HFF-Myc (cell line): ENCODE measurements around the gene VPS52.
A peak's percentile ranks its signal among the peaks of the same experiment; 100 is the strongest.

Source experiments
- DNase-seq: peaks from one replicate; pipeline ENCODE4 v3.0.0-alpha.2; 2011; ENCODE audit warnings: low read depth; ENCODE audit errors: extremely low read depth
- H3K4me3 ChIP-seq: replicated peaks from 2 replicates; pipeline ENCODE4 v1.5.1; 2011; ENCODE audit warnings: low read depth, mild to moderate bottlenecking, control low read depth, low read length
- CTCF ChIP-seq: IDR thresholded peaks from 2 replicates; pipeline ENCODE4 v1.5.1; 2012; ENCODE audit warnings: mild to moderate bottlenecking, low read depth, low read length, control low read depth; ENCODE audit errors: missing control alignments

VPS52 gene

GRCh38 chr6:33203443-33204164, 68.1 kb downstream of the VPS52 start:
- TF ChIP-seq CTCF: no peak
- no peak overlapping the region for H3K4me3 ChIP-seq
- no peak for DNase-seq

GRCh38 chr6:33202799-33203198, 68.9 kb downstream of the VPS52 start:
- no peak for TF ChIP-seq CTCF
- no peak for DNase-seq
- peak overlapping the region; percentile 85 for H3K4me3 ChIP-seq

- no peak for TF ChIP-seq CTCF
- no peak for DNase-seq
- H3K4me3 ChIP-seq: peak overlapping the region; percentile 85
These were observed 69.7 kb downstream of the VPS52 start for GRCh38 chr6:33201935-33202334.

GRCh38 chr6:33201147-33201545, 70.5 kb downstream of the VPS52 start:
- no peak for DNase-seq

More at GRCh38 chr6:33201147-33201545, 70.5 kb downstream of the VPS52 start:
- peak overlapping the region; percentile 85 for H3K4me3 ChIP-seq
- TF ChIP-seq CTCF: no peak
